ELR (cell line): ENCODE results near the gene SLC8A2.

Experiments used
- DNase-seq: peaks from one replicate; pipeline ENCODE4 v3.0.0-alpha.2; 2015; ENCODE audit warnings: low read depth

SLC8A2 gene

DNA sequence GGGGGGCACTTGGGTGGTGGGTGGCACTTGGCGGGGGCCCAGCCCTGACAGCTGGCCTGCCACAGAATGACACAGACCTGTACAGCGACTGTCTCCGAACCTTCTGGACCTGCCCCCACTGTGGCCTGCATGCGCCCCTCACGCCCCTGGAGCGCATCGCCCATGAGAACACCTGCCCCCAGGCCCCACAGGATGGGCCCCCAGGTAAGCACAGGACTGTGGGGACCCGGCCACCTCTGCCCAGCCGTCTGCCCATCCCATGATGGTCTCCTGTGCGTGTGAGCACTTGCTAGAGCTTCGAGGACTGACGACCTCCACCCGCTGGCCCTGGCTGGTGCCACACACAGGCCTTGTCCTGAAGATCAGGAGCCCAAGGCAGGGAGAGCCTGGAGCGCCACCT lies 90.6 kb downstream of the SLC8A2 start:
- no peak for DNase-seq

- DNase-seq: no peak
Measured at GRCh38 chr19:47380559-47380958, 91.1 kb downstream of the SLC8A2 start.

DNA sequence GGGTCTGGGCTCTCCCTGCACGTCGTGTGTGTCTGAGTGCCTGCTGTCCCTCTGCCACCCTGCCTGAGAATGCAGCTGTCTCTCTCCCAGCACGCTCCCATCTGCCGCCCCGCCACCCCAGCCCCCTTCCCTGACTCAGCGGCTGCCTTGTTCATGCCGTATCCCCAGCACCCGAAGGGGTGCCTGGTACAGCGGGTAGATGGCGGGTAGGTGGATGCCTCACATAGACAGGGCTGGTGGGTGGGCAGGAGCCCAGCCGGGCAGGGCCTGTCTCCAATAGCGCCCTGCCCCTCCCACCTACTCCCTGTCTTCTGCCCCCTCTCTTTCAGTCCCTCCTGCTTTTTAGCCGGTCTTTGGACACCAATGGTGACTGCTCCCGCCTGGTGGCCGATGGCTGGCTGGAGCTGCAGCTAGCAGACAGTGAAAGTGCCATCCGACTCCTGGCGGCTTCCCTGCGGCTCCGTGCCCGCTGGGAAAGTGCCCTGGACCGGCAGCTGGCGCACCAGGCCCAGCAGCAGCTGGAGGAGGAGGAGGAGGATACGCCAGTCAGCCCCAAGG lies 92.2 kb downstream of the SLC8A2 start:
- no peak for DNase-seq

DNA sequence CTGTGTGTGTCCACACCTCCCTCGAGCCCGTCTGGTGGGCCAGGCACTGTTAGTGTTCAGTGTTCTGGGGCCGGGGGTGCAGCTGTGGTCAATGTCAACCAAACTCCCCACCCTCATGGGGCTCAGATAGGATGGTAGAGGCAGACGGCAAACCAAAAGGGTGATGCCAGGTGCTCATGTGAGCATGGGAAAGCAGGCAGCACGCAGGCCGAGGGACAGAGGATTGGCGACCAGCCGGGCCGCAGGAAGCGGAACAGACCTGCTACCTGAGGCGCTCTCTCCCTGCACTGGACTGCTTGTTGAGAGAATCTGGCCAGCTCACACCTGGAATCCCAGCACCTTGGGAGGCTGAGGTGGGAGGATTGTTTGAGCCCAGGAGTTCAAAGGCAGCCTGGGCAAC lies 93.4 kb downstream of the SLC8A2 start:
- DNase-seq: no peak
